Smooth muscle cell (in vitro differentiated cells): Measurements from ENCODE around the gene RMND5A. TPM values are rescaled to one million over a fixed set of nuclear protein-coding genes. Genes with fewer than 3 reads are reported as not detected.

Source experiments
- DNase-seq: peaks from one replicate; lab custom pipeline; 2025; ENCODE audit not compliant: unreplicated experiment; lab: John Stamatoyannopoulos, UW
- H2AFZ ChIP-seq: fragments of 200-600 bp; sonication (generic); 2 replicates; pipeline ENCODE4 v1.6.0; 2016; ENCODE audit warnings: antibody characterized with exemption, low read depth, mild to moderate bottlenecking
- H3F3A ChIP-seq: fragments of 200-600 bp; sonication (generic); 2 replicates; pipeline ENCODE4 v1.6.0; 2017; ENCODE audit warnings: antibody characterized with exemption, low read depth
- H3K27ac ChIP-seq: fragments of 200-600 bp; sonication (generic); 2 replicates; pipeline ENCODE4 v1.5.1; 2016; ENCODE audit warnings: low read depth, mild to moderate bottlenecking
- H3K27me3 ChIP-seq: fragments of 200-600 bp; sonication (generic); 2 replicates; pipeline ENCODE4 v1.6.1; 2016; ENCODE audit warnings: low read depth, mild to moderate bottlenecking
- H3K36me3 ChIP-seq: fragments of 200-600 bp; sonication (generic); 2 replicates; pipeline ENCODE4 v1.5.1; 2016; ENCODE audit warnings: low read depth
- H3K4me1 ChIP-seq: fragments of 200-600 bp; sonication (generic); 2 replicates; pipeline ENCODE4 v1.5.1; 2016; ENCODE audit warnings: low read depth
- H3K4me2 ChIP-seq: fragments of 200-600 bp; sonication (generic); 2 replicates; pipeline ENCODE4 v1.6.0; 2016; ENCODE audit warnings: mild to moderate bottlenecking
- H3K4me3 ChIP-seq: fragments of 200-600 bp; sonication (generic); 2 replicates; pipeline ENCODE4 v1.5.1; 2016; ENCODE audit warnings: mild to moderate bottlenecking
- H3K79me2 ChIP-seq: fragments of 200-600 bp; sonication (generic); 2 replicates; pipeline ENCODE4 v1.6.0; 2016; ENCODE audit warnings: low read depth, mild to moderate bottlenecking
- H3K9ac ChIP-seq: fragments of 200-600 bp; sonication (generic); 2 replicates; pipeline ENCODE4 v1.6.0; 2016; ENCODE audit warnings: low read depth
- H3K9me3 ChIP-seq: fragments of 200-600 bp; sonication (generic); replicated peaks from 2 replicates; pipeline ENCODE4 v1.5.1; 2016; ENCODE audit warnings: low read depth
- H4K20me1 ChIP-seq: fragments of 200-600 bp; sonication (generic); 2 replicates; pipeline ENCODE4 v1.6.0; 2016; ENCODE audit warnings: low read depth
- WGBS: methylation state at CpG from one replicate; pipeline ENCODE4 v1.1.7; 2016; ENCODE audit warnings: low lambda C conversion rate; 5-methylcytosine and 5-hydroxymethylcytosine counted together
- polyA plus RNA-seq: library from polyadenylated mRNA; unstranded; fragments of >200 nt; fragmentation: Nextera tagmentation; extraction: Ambion mirVana; gene quantifications from 2 replicates; pipeline ENCODE4 v1.2.1, GENCODE V29; 2016
- total RNA-seq: library from RNA; depleted of rRNA; stranded (reverse); fragments of >200 nt; gene quantifications from 2 replicates; pipeline ENCODE4 v1.2.3, GENCODE V29; 2014
- TF ChIP-seq, protein P1 (sequence below): fragments of 200-600 bp; sonication (generic); IDR thresholded peaks from 2 replicates; pipeline ENCODE4 v1.5.1; 2017; ENCODE audit warnings: borderline replicate concordance, mild to moderate bottlenecking, antibody characterized with exemption; ENCODE audit not compliant: insufficient read depth, poor library complexity, severe bottlenecking

RMND5A gene
- total and polyA plus RNA-seq, 2 experiments from 2014 or later: 6.0 to 26.8 TPM

DNA sequence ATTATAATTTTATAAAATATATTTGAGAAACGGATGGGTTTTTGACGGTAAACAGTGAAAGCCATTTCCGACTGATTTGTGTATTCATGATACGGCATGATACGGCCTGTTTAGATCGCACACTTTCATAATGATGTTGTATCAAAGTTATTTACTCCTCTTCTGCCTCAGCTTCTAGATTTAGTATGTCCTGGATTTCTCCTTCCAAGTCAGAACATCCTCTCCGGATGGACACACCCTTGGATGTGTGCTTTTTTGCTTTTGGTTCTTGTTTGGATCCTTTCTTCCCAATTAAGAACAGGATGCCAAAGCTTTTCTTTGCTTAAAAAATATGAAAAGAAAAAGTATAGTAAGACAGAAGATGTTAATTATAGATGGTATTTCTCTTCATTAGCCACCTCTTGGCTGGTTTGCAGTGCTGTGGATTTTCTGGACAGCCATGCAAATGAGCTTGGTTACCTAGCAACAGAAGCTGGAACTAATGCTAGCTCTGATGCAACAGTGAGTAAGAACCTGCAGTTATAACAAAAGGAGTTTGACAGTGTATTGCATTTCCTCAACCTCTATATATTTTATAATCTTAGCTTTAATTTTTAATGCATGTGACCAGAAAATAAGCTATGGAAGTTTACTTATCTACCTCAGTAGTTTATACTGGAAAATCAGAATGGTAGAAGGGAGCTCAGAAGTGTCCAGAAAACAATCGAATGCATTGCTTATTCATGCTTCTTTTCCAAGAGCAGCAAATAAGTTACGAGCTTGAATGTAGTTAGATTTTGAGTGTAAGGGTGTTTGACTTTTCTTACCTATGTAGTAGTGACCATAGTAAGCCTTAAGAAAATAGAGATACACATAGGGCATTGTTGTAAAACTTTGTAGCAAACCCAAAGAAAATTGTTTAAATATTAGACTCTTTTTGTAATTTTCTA is 27.9 kb downstream of the RMND5A start:
- peaks cover 5% of the 10 kb centered on the region for H3K4me1 ChIP-seq
- H3K9me3 ChIP-seq: peaks cover 8% of the 10 kb centered on the region
- H2AFZ ChIP-seq: no peak overlapping the region
- H4K20me1 ChIP-seq: peaks cover 7% of the 10 kb centered on the region
- DNase-seq: no peak
- no peaks in the 10 kb centered on the region for H3F3A ChIP-seq
- whole genome bisulfite sequencing: 96% methylated on average over 9 of the region's 9 CpGs
- peak overlapping the region; percentile 58 for H3K9ac ChIP-seq
- H3K4me3 ChIP-seq: no peak overlapping the region
- peak overlapping the region; percentile 43 for H3K4me2 ChIP-seq
- TF ChIP-seq, protein P1, sequence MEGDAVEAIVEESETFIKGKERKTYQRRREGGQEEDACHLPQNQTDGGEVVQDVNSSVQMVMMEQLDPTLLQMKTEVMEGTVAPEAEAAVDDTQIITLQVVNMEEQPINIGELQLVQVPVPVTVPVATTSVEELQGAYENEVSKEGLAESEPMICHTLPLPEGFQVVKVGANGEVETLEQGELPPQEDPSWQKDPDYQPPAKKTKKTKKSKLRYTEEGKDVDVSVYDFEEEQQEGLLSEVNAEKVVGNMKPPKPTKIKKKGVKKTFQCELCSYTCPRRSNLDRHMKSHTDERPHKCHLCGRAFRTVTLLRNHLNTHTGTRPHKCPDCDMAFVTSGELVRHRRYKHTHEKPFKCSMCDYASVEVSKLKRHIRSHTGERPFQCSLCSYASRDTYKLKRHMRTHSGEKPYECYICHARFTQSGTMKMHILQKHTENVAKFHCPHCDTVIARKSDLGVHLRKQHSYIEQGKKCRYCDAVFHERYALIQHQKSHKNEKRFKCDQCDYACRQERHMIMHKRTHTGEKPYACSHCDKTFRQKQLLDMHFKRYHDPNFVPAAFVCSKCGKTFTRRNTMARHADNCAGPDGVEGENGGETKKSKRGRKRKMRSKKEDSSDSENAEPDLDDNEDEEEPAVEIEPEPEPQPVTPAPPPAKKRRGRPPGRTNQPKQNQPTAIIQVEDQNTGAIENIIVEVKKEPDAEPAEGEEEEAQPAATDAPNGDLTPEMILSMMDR: no peak
- H3K27ac ChIP-seq: peak overlapping the region; percentile 80
- peaks cover 3% of the 10 kb centered on the region for H3K36me3 ChIP-seq
- H3K27me3 ChIP-seq: no peaks in the 10 kb centered on the region
- peaks cover 41% of the 10 kb centered on the region for H3K79me2 ChIP-seq

DNA sequence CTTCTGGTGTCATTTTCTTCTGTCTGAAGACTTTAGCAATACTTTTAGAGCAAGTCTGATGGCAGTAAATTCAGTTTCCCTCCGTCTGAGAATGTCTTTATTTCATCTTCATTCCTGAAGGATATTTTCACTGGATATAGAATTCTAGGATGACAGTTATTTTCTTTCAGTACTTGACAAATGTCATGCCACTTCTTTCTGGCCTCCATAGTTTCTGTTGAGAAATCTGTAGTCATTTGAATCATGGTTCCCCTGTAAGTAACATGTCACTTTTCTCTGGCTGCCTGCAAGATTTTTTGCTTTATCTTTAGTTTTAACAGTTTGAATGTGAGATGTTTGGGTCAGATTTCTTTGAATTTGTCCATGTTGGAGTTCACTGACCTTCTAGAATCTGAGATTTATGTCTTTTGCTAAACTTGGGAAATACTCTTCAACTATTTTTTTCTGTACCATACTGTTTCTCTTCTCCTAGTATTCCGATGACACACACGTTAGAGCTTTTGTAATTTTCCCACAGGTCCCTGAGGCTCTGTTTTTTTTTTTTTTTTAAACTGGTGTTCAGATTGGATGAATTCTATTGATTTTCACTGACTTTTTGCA is 30.2 kb downstream of the RMND5A start:
- Histone ChIP-seq H3K79me2 (peaks cover 35% of the 10 kb centered on the region), H4K20me1 (no peaks in the 10 kb centered on the region), H3K9ac (no peak overlapping the region), H3K4me2 (no peak overlapping the region), H3K9me3 (peaks cover 8% of the 10 kb centered on the region), H3K4me3 (no peak overlapping the region), H3K27me3 (no peaks in the 10 kb centered on the region), H3K36me3 (peaks cover 6% of the 10 kb centered on the region), H3K4me1 (peaks cover 5% of the 10 kb centered on the region), H3F3A (no peaks in the 10 kb centered on the region), H3K27ac (no peak overlapping the region), H2AFZ (no peak overlapping the region)
- TF ChIP-seq, protein P1: no peak
- DNase-seq: no peak
- 94% methylated on average over 3 of the region's 3 CpGs for WGBS

DNA sequence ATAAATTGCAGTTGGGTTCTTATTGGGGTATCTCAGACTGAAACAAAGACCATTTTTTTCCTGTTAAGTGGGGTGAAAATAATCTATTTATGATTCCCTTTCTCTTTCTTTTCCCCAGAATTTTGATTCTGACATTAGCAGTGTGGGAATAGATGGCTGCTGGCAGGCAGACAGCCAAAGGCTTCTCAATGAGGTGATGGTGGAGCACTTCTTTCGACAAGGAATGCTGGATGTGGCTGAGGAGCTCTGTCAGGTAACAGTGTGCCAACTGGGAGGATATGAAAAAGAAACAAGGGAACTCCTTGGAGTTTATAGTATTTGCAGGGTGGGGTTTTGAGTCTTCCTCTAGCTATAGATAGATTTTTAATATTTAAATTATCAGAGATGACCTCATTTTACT is 31.7 kb downstream of the RMND5A start:
- H3K27ac ChIP-seq: no peak overlapping the region
- no peak for DNase-seq
- H3K79me2 ChIP-seq: peaks cover 27% of the 10 kb centered on the region
- no peak overlapping the region for H3K4me2 ChIP-seq
- H3K9ac ChIP-seq: no peak overlapping the region
- no peaks in the 10 kb centered on the region for H4K20me1 ChIP-seq
- H3K4me3 ChIP-seq: no peak overlapping the region
- peaks cover 8% of the 10 kb centered on the region for H3K9me3 ChIP-seq
- H2AFZ ChIP-seq: no peak overlapping the region
- no peaks in the 10 kb centered on the region for H3F3A ChIP-seq
- TF ChIP-seq, protein P1: no peak
- no peaks in the 10 kb centered on the region for H3K27me3 ChIP-seq
- peaks cover 6% of the 10 kb centered on the region for H3K36me3 ChIP-seq
- peaks cover 5% of the 10 kb centered on the region for H3K4me1 ChIP-seq
- WGBS: 97% methylated on average over 1 of the region's 1 CpG
